LNCAP (cell line): ENCODE measurements around the gene ARFGAP1.
A peak's percentile ranks its signal among the peaks of the same experiment; 100 is the strongest.

Source experiments
- TF ChIP-seq, protein P1 (sequence below): fragments of 450-650 bp; IDR thresholded peaks from 2 replicates; pipeline ENCODE4 v1.5.1; 2017; ENCODE audit warnings: mild to moderate bottlenecking

The ARFGAP1 gene

DNA sequence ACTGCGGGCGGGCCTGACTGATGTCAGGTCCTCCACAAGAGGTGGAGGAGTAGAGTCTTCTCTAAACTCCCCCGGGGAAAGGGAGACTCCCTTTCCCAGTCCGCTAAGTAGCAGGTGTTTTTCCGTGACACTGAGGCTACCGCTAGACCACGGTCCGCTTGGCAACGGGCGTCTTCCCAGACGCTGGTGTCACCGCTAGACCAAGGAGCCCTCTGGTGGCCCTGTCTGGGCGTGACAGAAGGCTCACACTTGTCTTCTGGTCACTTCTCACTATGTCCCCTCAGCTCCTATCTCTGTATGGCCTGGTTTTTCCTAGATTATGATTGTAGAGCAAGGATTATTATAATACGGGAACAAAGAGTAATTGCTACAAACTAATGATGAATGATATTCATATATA is 21.3 kb upstream of the ARFGAP1 start:
- TF ChIP-seq, protein P1, sequence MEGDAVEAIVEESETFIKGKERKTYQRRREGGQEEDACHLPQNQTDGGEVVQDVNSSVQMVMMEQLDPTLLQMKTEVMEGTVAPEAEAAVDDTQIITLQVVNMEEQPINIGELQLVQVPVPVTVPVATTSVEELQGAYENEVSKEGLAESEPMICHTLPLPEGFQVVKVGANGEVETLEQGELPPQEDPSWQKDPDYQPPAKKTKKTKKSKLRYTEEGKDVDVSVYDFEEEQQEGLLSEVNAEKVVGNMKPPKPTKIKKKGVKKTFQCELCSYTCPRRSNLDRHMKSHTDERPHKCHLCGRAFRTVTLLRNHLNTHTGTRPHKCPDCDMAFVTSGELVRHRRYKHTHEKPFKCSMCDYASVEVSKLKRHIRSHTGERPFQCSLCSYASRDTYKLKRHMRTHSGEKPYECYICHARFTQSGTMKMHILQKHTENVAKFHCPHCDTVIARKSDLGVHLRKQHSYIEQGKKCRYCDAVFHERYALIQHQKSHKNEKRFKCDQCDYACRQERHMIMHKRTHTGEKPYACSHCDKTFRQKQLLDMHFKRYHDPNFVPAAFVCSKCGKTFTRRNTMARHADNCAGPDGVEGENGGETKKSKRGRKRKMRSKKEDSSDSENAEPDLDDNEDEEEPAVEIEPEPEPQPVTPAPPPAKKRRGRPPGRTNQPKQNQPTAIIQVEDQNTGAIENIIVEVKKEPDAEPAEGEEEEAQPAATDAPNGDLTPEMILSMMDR, result 0 out of 2 replicates have a peak, but pooled peaks have one; percentile 12

DNA sequence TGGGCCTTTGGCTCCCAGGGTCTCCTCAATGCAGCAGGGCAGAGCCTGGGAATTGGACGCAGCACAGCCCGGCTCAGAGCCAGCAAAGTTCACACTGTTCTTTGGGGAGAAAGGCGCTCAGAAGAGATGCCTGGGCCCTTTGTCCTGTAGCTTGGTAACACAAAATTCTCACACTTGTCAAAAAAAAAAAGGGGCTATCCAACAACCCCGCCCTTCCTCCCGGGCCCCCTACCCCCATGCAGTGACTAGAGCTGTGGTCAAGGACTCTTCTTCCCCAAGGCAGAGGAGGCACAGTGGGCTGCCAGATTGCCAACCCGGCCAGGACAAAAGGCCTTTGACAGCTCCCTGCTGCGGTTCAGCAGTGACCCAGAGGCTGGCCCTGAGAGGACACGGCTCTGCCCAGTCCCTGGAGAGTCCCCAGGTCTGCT is 20.3 kb upstream of the ARFGAP1 start:
- TF ChIP-seq, protein P1, result no peak

DNA sequence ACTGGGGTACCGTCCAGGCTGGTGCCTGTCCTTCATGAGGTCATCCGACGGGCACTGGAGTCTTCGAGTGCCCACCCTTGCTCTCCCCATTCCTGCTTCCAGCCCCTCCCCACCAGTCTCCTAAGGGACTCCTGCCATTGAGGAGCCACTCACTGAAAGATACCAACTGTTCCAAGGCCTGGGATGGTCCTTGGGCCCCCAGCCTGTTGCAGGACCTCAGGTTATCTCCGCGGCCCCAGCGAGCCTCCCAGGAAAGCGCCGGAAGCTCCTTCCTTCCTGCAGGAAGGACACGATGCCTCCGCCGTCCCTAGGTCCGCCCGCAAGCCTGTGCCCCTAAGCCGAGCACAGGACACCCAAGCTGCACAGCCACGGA is 19.6 kb upstream of the ARFGAP1 start:
- TF ChIP-seq, protein P1, result no peak

DNA sequence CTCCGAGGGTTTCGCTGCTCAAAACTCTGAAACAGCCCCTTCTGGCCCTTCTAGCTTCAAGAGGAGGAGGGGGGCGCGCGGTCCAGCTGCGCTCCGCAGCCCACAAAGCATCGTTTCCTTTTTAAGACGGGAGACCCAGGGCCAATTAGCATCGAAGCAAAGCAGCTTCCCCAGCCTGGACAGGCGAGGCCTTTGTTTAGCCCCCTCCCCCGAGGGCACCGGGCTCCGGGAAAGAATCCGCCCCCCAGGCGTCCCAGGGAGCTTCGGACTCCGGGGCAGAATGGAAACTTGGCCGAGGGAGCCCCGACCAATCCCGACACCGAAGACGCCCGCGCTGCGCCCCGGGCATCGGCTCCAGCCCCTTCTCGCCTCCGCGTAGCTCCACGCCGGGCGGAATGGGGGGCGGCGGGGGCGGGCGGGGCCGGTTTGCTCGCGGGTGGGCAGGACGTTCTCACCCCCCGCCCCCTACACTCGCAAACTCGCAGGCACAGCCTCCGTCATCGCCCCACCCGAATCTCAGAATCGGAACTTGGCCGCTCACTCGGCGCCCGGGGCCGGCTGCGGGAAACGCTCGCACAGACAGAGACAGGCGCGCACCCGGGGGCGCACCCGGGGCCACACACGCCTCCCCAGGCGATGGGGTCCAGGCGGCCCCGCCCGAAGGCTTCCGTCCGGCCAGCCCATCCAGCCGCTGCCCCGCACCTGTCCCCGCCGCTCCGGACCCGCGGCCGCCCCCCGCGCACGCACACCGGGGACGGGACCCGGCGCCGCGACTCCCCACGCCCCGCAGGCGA is 19.0 kb upstream of the ARFGAP1 start:
- TF ChIP-seq, protein P1, result no peak

DNA sequence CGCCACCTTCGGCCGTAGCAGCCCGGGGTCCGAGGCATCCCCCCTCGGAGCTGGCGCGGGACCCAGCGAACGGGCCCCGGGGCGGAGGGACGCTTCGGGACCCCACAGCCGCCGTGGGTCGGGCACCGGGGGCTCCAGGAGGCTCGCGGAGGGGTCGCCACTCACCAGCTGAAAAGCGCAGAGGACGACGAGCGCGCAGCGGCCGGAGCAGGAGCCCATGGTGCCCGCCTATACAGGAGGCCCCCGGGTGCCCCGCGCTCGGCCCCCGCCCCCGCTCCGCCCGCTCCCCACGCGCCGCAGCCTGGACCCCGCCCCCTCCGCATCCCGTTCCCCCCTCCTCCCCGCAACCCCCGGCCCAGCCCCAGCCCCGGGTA is 18.4 kb upstream of the ARFGAP1 start, which contains the start of gene NKAIN4:
TSS of gene NKAIN4 (minus strand) at position 232 of the 374 bp plus-strand sequence. CDS start at position 219, 13 bp downstream.
- TF ChIP-seq, protein P1, result no peak

DNA sequence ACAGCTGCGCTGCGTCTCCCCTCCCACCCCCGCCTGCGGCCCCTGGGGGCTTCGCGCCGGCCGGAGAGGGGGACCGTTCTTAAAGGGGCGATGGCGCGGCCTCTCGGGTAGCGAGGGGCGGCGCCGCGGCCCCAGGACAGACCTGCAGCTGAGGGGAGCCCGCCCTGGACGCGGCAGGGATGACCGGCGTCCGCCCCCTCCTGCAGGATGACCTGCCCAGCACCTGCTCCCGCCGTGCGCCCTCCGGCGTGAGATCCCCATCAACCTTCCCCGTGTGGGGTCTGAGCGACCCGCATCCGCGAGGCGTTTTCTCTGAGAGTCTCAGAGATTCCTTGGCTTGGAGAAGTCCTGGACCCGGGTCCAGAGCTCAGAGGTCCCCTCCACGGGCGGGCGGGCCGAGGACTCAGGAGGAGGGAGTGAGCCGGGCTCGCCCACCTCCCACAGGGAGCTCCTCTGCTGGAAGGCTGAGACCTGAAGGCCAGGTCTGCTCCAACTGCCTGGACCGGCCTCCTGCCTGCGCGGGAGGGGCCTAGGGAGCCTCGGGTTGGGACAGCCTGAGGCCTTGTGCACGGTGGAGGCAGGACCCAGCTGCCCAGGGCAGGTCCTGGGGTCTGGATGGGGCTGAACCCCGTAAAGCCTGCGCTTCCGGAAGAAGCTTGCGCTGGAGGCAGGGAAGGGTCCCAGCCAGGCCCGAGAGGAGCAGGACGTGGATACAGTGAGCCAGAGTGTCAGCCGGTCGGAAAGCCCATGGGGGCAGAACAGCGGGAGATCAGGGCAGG is 17.8 kb upstream of the ARFGAP1 start:
- TF ChIP-seq, protein P1, result no peak

DNA sequence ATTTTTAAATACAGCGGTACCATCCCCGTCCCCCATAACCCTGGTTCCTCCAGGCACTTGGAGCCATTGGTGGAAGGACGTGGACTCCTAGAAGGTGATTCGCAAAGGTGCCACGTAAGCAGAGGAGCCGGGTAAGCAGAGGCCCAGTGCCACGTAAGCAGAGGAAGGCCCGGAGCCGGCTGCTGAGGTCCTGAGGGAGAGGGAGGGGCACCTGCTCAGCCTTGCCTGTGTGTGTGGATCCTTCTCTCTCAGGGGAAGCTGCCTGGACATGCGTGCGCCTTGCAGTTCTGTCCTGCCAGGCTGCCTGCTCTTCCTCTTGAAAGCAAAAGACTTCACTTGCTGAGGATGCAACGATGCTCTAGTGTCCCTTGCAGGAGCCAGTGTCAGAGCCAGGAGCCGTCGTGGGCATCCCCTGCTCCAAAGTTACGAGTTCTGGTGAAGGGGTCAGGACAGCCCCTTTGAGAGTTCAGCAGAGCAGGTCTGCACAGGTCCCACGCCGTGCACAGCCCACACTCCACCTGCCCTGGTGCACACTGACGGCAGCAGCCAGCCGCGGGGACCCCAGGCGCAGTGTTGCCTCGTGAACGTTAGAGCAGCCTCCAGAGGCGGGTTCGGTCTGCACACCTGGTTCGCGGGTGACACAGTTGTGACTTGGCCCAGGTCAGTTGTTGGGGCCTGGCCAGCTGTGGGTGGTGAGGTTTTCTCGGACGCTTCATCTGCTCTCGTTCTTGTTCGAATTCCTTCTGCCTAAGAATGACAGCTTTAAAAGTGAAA is 16.5 kb upstream of the ARFGAP1 start:
- TF ChIP-seq, protein P1, result no peak
